C4-2B (cell line): ENCODE data around the gene TTC39B.

Experiments used
- ZFX ChIP-seq: fragments of 450-650 bp; IDR thresholded peaks from 2 replicates; pipeline ENCODE4 v1.6.1; 2017
- TF ChIP-seq, protein P1 (sequence below): fragments of 450-650 bp; conservative IDR thresholded peaks from 2 replicates; pipeline ENCODE4 v1.5.1; 2017; ENCODE audit warnings: mild to moderate bottlenecking

DNA sequence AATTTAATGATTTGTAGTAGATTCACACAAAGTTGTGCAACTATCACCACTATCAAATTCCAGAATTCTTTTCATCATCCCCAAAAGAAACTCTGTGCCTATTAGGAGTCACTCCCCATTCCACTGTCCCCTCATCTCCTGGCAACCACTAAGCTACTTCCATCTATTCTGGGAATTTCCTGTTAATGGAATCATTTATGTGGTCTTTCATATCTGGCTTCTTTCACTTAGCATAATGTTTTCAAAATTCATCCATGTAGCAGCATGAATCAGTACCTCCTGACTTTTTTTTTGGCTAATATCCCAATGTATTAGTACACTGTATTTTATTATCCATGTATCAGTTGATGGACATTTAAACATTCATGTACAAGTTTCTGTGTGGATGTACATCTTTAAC lies 157.6 kb downstream of the TTC39B start:
- TF ChIP-seq, protein P1, sequence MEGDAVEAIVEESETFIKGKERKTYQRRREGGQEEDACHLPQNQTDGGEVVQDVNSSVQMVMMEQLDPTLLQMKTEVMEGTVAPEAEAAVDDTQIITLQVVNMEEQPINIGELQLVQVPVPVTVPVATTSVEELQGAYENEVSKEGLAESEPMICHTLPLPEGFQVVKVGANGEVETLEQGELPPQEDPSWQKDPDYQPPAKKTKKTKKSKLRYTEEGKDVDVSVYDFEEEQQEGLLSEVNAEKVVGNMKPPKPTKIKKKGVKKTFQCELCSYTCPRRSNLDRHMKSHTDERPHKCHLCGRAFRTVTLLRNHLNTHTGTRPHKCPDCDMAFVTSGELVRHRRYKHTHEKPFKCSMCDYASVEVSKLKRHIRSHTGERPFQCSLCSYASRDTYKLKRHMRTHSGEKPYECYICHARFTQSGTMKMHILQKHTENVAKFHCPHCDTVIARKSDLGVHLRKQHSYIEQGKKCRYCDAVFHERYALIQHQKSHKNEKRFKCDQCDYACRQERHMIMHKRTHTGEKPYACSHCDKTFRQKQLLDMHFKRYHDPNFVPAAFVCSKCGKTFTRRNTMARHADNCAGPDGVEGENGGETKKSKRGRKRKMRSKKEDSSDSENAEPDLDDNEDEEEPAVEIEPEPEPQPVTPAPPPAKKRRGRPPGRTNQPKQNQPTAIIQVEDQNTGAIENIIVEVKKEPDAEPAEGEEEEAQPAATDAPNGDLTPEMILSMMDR = no peak
- TF ChIP-seq ZFX = no peak
